ENCODE data around the gene HACD2. TPM values are rescaled to one million over a fixed set of nuclear protein-coding genes. Genes with fewer than 3 reads are reported as not detected.

The HACD2 gene
- total RNA-seq, 1 experiment from 2014 or later, result 30.5 TPM

DNA sequence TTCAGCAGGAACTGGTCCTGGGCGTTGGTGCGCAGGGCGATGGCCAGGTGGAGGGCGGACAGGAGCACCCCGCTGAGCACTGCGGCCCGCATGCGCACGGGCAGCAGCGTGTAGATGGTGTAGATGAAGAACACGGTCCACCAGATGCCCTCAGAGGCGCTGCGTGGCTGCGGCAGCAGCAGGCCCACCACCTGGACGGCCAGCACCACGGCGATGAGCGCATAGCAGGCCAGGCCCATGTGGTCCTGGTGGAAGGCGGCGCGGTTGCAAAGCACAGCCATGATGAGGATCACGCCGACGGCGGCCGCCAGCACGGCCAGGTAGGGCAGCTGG is 137.5 kb downstream of the HACD2 start:
- DNase-seq (ENCODE audit: low spot score), result no peak

DNA sequence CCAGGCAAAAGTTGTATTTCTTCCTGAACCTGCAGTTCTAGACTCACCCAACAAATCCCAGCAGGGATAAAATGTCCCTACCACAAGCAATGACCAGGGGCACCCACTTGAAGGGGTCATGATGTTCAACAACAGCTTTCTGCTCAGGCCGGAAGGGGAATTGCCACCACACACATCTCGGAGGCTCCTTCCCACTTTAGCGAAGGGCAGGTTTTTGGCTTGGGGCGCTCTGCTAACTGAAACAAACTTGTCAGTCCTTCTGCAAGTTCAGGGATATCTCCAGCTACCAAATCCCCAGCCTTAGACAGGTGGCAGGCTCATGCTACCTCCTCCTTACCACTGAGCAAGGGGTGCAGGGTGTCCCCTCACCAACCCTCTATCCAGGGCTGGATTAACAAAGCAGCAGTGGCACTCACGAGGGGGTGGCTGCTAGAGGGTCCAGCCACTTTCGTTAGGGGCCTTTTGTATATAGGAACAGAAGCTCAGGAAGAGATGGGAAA is 138.2 kb downstream of the HACD2 start:
- no peak for DNase-seq (ENCODE audit: low spot score)

- DNase-seq (ENCODE audit: low spot score), result no peak
Observed at GRCh38 chr3:123446210-123446609, 138.6 kb downstream of the HACD2 start.

- no peak for DNase-seq (ENCODE audit: low spot score)
Observed at GRCh38 chr3:123445702-123446101, 139.2 kb downstream of the HACD2 start.

- DNase-seq (ENCODE audit: low spot score), result no peak
Observed at GRCh38 chr3:123444744-123445143, 140.1 kb downstream of the HACD2 start.

- no peak for DNase-seq (ENCODE audit: low spot score)
Observed at GRCh38 chr3:123444023-123444422, 140.8 kb downstream of the HACD2 start.

GRCh38 chr3:123442908-123443307 is 141.9 kb downstream of the HACD2 start:
- no peak for DNase-seq (ENCODE audit: low spot score)

GRCh38 chr3:123442125-123442524 is 142.7 kb downstream of the HACD2 start:
- DNase-seq (ENCODE audit: low spot score), result no peak

Other genes starting within 250 kb of the HACD2 start
- gene ADCY5, start 136.0 kb downstream of the HACD2 start, total RNA-seq (2014; rRNA removed; shearing (Covaris generic)), result 0.18 and 0.85 TPM in 2 replicates

Measured in H4 (cell line).